ENCODE measurements around the gene PRDX1.
"Not testable (repeated sequence)": the region's sequence is repeated elsewhere in the genome, so short reads cannot be mapped to it uniquely, and the experiment has no call there.

- not testable (repeated sequence) for TF ChIP-seq CTCF, POLR2A, EP300 (IDR thresholded peaks at IDR 0.05)
Observed at GRCh38 chr1:45467353-45467752, 54.3 kb downstream of the PRDX1 start.
